Gastrocnemius medialis (tissue), 4 donors: ENCODE measurements around the gene SKIC2.
"Not testable (repeated sequence)": the region's sequence is repeated elsewhere in the genome, so short reads cannot be mapped to it uniquely, and the experiment has no call there.

Experiments
- POLR2A ChIP-seq, 2 donors: fragments of 450-650 bp; IDR thresholded peaks; one replicate each; pipeline ENCODE4 v1.6.1; 2017; ENCODE audit warnings: antibody characterized with exemption in 2 of 2, mild to moderate bottlenecking in 2 of 2, moderate library complexity in 2 of 2
- TF ChIP-seq, protein P1 (sequence below), 5 experiments: fragments of 450-650 bp in 3 of 5; fragments of 200-600 bp in 2 of 5; sonication (generic) in 2 of 5; IDR thresholded peaks in 4 of 5; conservative IDR thresholded peaks in 1 of 5; 1 replicate in 4 of 5; 2 replicates in 1 of 5; pipeline ENCODE4 v1.5.1; 2016 to 2019; ENCODE audit warnings: antibody characterized with exemption in 5 of 5, mild to moderate bottlenecking in 3 of 5, moderate library complexity in 3 of 5

DNA sequence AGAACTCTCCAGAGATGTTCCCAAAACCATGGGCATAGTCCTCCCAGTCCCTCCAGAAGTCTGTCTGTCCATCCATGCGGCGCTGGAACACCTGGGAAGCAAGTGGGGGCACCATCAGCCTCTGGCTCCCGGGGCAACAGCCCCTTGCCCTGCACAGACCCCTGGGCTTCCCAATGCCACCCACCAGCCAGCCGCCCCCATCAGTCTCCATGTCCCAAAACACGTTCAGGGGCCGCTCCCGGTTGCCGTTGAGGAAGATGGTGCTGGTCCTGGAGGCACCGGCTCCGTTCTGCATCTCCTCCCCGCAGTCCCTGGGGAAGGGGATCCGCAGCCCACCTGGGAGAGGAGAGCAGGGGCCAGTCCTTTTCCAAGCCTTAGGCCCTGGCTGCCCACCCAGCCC lies 50.6 kb downstream of the SKIC2 start:
- TF ChIP-seq, protein P1, sequence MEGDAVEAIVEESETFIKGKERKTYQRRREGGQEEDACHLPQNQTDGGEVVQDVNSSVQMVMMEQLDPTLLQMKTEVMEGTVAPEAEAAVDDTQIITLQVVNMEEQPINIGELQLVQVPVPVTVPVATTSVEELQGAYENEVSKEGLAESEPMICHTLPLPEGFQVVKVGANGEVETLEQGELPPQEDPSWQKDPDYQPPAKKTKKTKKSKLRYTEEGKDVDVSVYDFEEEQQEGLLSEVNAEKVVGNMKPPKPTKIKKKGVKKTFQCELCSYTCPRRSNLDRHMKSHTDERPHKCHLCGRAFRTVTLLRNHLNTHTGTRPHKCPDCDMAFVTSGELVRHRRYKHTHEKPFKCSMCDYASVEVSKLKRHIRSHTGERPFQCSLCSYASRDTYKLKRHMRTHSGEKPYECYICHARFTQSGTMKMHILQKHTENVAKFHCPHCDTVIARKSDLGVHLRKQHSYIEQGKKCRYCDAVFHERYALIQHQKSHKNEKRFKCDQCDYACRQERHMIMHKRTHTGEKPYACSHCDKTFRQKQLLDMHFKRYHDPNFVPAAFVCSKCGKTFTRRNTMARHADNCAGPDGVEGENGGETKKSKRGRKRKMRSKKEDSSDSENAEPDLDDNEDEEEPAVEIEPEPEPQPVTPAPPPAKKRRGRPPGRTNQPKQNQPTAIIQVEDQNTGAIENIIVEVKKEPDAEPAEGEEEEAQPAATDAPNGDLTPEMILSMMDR (IDR thresholded peaks at IDR 0.05 in 4 of 5, conservative IDR thresholded peaks at IDR 0.05 in 1 of 5): not testable (repeated sequence)
- TF ChIP-seq POLR2A (IDR thresholded peaks at IDR 0.05): not testable (repeated sequence)
